OCI-LY3 (cell line): ENCODE results near the gene MRC1.
"Not testable (repeated sequence)": the region's sequence is repeated elsewhere in the genome, so short reads cannot be mapped to it uniquely, and the experiment has no call there.

ENCODE experiments used
- H2AFZ ChIP-seq: fragments of 200-600, 300-600 bp; shearing (Covaris generic); 2 replicates; pipeline ENCODE4 v1.6.0; 2014; ENCODE audit warnings: antibody characterized with exemption, low read depth, low read length
- H3K27ac ChIP-seq: fragments of 200-600, 300-600 bp; sonication (generic); 2 replicates; pipeline ENCODE4 v1.5.1; 2014; ENCODE audit warnings: mild to moderate bottlenecking, low read length, moderate library complexity, mixed read lengths
- H3K27me3 ChIP-seq: fragments of 200-600, 300-600 bp; sonication (generic); 2 replicates; pipeline ENCODE4 v1.6.1; 2014; ENCODE audit warnings: low read depth, low read length, mixed read lengths
- H3K36me3 ChIP-seq: fragments of 200-600, 300-600 bp; sonication (generic); replicated peaks from 2 replicates; pipeline ENCODE3; 2014; ENCODE audit warnings: low read depth, low read length, mixed read lengths
- H3K4me1 ChIP-seq: fragments of 300-600, 200-600 bp; sonication (generic); 2 replicates; pipeline ENCODE4 v1.6.1; 2014; ENCODE audit warnings: low read length, mixed read lengths
- H3K4me2 ChIP-seq: fragments of 200-600, 300-600 bp; sonication (generic); 2 replicates; pipeline ENCODE4 v1.6.1; 2014; ENCODE audit warnings: low read length, mixed read lengths
- H3K4me3 ChIP-seq: fragments of 300-600, 200-600 bp; sonication (generic); 2 replicates; pipeline ENCODE4 v1.5.1; 2014; ENCODE audit warnings: antibody characterized with exemption, mild to moderate bottlenecking, low read length, moderate library complexity
- H3K79me2 ChIP-seq: fragments of 300-600, 200-600 bp; shearing (Covaris generic); 2 replicates; pipeline ENCODE4 v1.6.1; 2014; ENCODE audit warnings: mild to moderate bottlenecking, low read length, mixed read lengths
- H3K9ac ChIP-seq: fragments of 300-600, 200-600 bp; shearing (Covaris generic); 2 replicates; pipeline ENCODE4 v1.6.0; 2014; ENCODE audit warnings: mild to moderate bottlenecking, low read length, moderate library complexity
- H3K9me3 ChIP-seq: fragments of 200-600, 300-600 bp; shearing (Covaris generic); 2 replicates; pipeline ENCODE4 v1.6.1; 2014; ENCODE audit warnings: low read length, mixed read lengths; ENCODE audit not compliant: insufficient read depth
- H4K20me1 ChIP-seq: fragments of 200-600, 300-600 bp; sonication (generic); 2 replicates; pipeline ENCODE4 v1.6.1; 2016; ENCODE audit warnings: low read length, mixed read lengths; ENCODE audit not compliant: insufficient read depth
- EZH2phosphoT487 ChIP-seq: fragments of 200-600 bp; shearing (Covaris generic); IDR thresholded peaks from 2 replicates; pipeline ENCODE4 v1.6.1; 2018; ENCODE audit warnings: antibody characterized with exemption, mixed run types, low read depth
- TF ChIP-seq, protein P1 (sequence below): fragments of 200-600, 300-600 bp; sonication (generic); IDR thresholded peaks from 2 replicates; pipeline ENCODE4 v1.5.1; 2014; ENCODE audit warnings: antibody characterized with exemption, low read length, low read depth

The MRC1 gene

DNA sequence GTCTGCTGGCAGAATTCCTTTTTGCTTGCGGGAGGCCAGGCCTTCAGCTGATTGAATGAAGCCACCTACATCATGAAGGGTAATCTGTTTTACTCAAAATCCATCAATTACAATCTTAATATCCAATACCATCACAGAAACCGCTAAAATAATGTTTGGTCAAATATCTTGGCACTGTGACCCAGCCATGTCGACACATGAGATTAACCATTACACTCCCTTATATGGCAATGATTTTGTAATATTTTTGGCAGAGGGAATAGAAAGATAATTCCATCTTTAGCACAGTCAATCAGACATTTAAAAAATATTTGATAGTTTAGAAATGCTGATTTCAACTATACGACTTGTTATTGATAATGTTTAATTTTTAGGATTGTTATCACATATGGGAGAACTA is 106.0 kb downstream of the MRC1 start:
- no peak overlapping the region for H3K4me2 ChIP-seq
- H3K4me3 ChIP-seq = no peak overlapping the region
- H3K36me3 ChIP-seq = no peaks in the 10 kb centered on the region
- H2AFZ ChIP-seq = no peak overlapping the region
- no peaks in the 10 kb centered on the region for H4K20me1 ChIP-seq
- no peaks in the 10 kb centered on the region for H3K79me2 ChIP-seq
- H3K27ac ChIP-seq = no peak overlapping the region
- H3K9me3 ChIP-seq = no peaks in the 10 kb centered on the region
- no peak overlapping the region for H3K9ac ChIP-seq
- H3K4me1 ChIP-seq = peaks cover 4% of the 10 kb centered on the region; the same call in 1 of the 2 replicates
- H3K27me3 ChIP-seq = no peaks in the 10 kb centered on the region
- TF ChIP-seq EZH2phosphoT487 = no peak

DNA sequence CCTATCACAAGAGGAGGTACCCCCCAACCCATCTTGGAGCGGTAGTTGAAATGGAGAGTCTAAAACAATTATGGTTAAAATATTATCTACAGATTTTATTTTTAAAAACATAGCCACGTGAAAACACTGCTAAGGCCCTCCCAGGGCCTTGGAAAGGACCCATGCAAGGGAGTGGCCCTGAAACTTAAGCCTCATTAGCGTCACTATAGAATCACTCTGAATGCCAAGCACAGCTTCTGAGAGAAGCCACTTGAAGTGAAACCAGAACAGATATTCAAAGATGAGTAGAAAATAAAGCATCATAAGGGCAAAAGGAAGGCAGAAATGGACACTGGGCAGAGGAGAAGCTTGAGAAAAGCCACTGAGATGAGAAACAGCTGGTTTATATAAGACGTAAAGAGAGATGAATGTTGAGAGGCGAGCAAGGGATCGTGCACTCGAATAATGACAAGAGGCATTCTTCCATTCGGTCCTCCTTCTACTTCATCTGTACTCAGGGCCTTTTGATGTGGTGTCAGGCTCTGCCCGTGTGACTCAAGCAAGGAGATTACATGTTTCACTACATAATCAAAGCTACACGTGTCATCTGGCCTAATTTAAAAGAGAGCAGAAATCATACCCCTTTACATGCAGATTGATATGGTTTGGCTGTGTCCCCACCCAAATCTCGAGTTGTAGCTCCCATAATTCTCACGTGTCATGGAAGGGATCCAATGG is 109.2 kb downstream of the MRC1 start:
- Histone ChIP-seq H3K4me1 (no peaks in the 10 kb centered on the region), H3K4me2 (no peak overlapping the region), H4K20me1 (no peaks in the 10 kb centered on the region), H2AFZ (no peak overlapping the region), H3K27me3 (no peaks in the 10 kb centered on the region), H3K27ac (no peak overlapping the region), H3K36me3 (no peaks in the 10 kb centered on the region), H3K9ac (no peak overlapping the region), H3K79me2 (no peaks in the 10 kb centered on the region), H3K9me3 (no peaks in the 10 kb centered on the region), H3K4me3 (no peak overlapping the region)
- TF ChIP-seq, protein P1, sequence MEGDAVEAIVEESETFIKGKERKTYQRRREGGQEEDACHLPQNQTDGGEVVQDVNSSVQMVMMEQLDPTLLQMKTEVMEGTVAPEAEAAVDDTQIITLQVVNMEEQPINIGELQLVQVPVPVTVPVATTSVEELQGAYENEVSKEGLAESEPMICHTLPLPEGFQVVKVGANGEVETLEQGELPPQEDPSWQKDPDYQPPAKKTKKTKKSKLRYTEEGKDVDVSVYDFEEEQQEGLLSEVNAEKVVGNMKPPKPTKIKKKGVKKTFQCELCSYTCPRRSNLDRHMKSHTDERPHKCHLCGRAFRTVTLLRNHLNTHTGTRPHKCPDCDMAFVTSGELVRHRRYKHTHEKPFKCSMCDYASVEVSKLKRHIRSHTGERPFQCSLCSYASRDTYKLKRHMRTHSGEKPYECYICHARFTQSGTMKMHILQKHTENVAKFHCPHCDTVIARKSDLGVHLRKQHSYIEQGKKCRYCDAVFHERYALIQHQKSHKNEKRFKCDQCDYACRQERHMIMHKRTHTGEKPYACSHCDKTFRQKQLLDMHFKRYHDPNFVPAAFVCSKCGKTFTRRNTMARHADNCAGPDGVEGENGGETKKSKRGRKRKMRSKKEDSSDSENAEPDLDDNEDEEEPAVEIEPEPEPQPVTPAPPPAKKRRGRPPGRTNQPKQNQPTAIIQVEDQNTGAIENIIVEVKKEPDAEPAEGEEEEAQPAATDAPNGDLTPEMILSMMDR = no peak
- TF ChIP-seq EZH2phosphoT487 = no peak

DNA sequence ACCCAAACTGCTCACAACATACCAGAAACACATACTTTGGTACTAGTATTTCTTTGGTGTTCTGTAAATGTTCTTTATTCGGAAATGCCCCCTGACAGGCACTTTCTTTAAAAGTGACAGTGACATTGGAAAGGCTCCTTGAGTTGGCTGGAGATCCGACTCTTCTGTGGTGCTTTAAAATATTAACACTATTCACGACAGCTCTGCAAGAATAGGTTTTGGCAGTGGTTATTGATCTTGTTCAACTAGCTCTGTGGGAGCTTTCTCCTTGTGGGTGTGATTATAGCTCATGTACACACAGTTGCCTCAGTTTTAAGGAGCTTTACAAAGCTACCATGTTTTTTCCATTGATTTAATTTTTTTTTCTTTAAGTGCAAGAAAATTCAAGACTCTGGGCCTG is 112.2 kb downstream of the MRC1 start:
- Histone ChIP-seq H3K27ac (no peak overlapping the region), H3K27me3 (no peaks in the 10 kb centered on the region), H3K4me1 (peaks cover 4% of the 10 kb centered on the region; the same call in 1 of the 2 replicates), H3K4me2 (no peak overlapping the region), H3K36me3 (no peaks in the 10 kb centered on the region), H3K4me3 (no peak overlapping the region), H3K79me2 (no peaks in the 10 kb centered on the region), H3K9ac (no peak overlapping the region), H2AFZ (no peak overlapping the region), H3K9me3 (no peaks in the 10 kb centered on the region), H4K20me1 (no peaks in the 10 kb centered on the region)
- TF ChIP-seq EZH2phosphoT487 = no peak

DNA sequence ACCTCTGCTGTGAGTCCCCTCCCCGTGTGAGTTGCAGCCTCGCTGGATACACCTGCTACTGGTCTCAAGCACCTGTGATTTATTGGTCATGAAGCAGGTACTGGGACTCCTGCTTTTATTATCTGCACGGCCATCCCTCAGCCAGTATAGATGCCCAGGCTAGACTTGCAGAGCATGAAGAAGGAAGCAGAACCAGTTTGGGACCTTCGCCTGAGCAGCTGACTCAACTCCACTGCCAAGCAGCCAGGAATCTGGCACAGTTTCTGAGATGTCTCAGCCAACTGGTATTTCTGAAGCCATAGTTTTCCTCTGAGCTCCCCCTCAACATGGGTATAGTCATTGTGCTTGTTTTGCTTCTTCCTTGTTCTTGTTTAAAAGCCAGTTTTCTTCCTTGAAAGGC is 114.6 kb downstream of the MRC1 start:
- no peaks in the 10 kb centered on the region for H3K79me2 ChIP-seq
- no peak overlapping the region for H3K9ac ChIP-seq
- H3K36me3 ChIP-seq = no peaks in the 10 kb centered on the region
- H3K4me3 ChIP-seq = no peak overlapping the region
- H3K9me3 ChIP-seq = no peaks in the 10 kb centered on the region
- peaks cover 4% of the 10 kb centered on the region; the same call in 1 of the 2 replicates for H3K4me1 ChIP-seq
- H3K27me3 ChIP-seq = no peaks in the 10 kb centered on the region
- no peak overlapping the region for H3K4me2 ChIP-seq
- H4K20me1 ChIP-seq = no peaks in the 10 kb centered on the region
- no peak overlapping the region for H3K27ac ChIP-seq
- no peak overlapping the region for H2AFZ ChIP-seq
- TF ChIP-seq EZH2phosphoT487 = no peak
- TF ChIP-seq, protein P1 = no peak

DNA sequence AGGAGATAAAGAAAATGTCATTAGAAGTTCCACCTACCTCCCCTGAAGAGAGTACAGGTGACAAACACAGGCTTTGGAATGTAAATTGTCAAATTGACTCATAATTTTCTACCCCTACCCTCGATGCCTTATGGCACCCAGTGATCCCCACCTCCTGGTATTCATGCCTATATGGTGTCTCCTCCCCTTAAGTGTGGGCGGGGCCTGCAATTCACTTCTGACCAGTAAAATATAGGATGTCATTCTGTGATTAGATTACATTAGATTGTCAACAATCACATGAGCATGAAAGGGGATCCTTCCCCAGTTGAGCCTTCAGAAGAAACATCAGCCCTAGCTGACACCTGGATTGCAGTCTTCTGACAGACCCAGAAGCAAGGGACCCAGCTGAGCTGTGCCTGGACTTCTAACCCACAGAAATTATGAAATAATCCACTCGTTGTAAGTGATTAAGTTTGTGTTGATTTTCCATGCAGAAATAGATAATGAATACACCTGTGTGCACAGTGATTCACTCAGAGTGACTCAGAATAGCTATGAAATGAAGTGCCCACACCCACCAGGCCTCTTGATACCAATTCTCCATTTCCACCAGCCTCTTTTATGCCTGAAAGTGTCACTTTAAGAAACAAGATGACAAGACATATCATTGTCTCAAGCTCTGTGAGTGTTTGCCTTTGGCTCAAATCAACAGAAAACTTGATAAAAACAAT is 134.0 kb downstream of the MRC1 start:
- no peaks in the 10 kb centered on the region for H3K27me3 ChIP-seq
- no peak overlapping the region for H2AFZ ChIP-seq
- H3K4me2 ChIP-seq = no peak overlapping the region
- H3K9ac ChIP-seq = no peak overlapping the region
- no peaks in the 10 kb centered on the region for H3K36me3 ChIP-seq
- H3K9me3 ChIP-seq = no peaks in the 10 kb centered on the region
- H3K4me1 ChIP-seq = no peaks in the 10 kb centered on the region
- no peak for TF ChIP-seq EZH2phosphoT487
- TF ChIP-seq, protein P1 = no peak
- no peaks in the 10 kb centered on the region for H4K20me1 ChIP-seq
- no peak overlapping the region for H3K4me3 ChIP-seq
- H3K27ac ChIP-seq = no peak overlapping the region
- no peaks in the 10 kb centered on the region for H3K79me2 ChIP-seq

DNA sequence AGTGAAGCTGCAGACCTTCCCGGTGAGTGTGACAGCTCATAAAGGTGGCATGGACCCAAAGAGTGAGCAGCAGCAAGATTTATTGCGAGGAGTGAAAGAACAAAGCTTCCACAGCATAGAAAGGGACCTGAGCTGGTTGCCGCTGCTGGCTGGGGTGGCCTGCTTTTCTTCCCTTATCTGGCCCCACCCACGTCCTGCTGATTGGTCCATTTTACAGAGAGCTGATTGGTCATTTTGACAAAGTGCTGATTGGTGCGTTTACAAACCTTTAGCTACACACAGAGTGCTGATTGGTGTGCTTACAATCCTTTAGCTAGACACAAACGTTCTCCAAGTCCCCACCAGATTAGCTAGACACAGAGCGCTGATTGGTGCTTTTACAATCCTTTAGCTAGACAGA is 141.1 kb downstream of the MRC1 start:
- H3K4me3 ChIP-seq, H3K4me1 ChIP-seq, H3K27ac ChIP-seq, H3K79me2 ChIP-seq, H4K20me1 ChIP-seq, H3K27me3 ChIP-seq, H2AFZ ChIP-seq, H3K9me3 ChIP-seq, H3K4me2 ChIP-seq, H3K36me3 ChIP-seq, H3K9ac ChIP-seq: not testable (repeated sequence)
